GM18867 (cell line): ENCODE data around the gene RARS1.

ENCODE experiments used
- ATAC-seq: cut with Tn5 transposase; IDR thresholded peaks from one replicate; pipeline ENCODE4 v1.9.1; 2021; ENCODE audit warnings: mild to moderate bottlenecking, moderate library complexity; ENCODE audit not compliant: unreplicated experiment

Gene RARS1

DNA sequence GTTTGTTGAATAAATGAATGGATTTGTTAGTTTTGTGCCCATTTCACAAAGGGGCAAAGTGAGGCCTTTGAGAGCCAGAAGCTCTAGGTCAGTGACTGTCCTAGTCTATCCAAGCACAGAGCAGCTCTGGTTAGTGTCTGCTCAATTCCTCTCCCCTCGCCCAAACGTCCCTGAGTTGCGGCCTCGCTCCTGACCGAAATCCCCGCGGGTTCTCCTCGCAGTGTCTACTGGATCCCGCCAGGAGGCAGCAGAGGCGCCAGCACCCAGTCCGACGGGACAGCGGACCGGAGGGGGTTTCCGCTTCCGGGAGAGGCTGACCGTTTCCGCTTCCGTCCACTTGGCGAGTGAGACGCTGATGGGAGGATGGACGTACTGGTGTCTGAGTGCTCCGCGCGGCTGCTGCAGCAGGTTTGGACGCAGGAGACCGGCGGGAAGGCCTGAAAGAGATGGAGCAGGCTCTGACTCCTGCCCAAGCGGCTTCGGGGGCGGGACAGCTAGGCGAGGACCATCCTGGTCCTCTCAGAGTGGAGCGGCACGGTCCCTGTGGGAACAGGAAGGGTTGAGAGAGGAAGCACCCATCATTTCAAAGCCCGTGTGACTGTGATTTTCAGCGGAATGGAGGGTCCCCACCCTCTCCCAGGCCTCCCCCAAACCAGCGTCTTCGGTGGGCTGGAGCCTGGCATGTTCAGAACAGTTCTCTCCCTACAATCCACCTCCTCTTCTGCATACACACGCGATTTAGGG is at the start of gene RARS1:
Gene RARS1, plus strand, starts transcription at position 336 of the 744 bp plus-strand sequence. Its CDS starts 28 bp downstream, at position 364.
- ATAC-seq: peak; percentile 79

DNA sequence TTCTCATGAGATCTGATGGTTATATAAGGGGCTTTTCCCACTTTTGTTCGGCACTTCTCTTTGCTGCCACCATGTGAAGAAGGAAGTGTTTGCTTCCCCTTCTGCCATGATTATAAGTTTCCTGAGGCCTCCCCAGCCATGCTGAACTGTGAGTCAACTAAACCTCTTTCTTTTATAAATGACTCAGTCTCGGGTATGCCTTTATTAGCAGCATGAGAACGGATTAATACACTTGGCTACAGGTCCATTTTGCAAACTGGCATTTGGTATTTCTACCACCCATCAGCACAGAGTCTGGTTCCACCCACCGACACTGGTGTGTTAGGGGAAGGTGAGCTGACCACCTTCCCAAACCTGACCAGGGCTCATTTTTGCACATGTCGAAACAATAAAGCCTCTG is 47.9 kb upstream of the RARS1 start:
- no peak for ATAC-seq

DNA sequence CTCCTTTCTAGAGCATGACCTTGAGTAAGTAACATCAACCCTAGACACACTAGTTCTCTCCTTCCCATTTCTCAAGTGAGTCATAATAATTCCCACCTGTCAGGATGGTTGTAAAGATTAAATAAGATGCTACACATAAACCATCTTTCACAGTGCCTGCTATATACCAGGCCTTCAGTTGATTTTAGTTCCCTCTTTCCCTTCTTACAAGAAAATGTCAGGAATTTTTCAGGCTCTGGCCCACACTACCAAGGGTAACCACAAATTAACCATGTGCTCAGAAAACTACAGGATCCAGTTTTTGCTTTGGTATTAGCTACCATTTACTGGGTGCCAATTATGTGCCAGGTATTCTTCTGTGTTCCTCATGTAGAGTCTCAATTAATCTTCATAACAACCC is 42.7 kb upstream of the RARS1 start:
- no peak for ATAC-seq

DNA sequence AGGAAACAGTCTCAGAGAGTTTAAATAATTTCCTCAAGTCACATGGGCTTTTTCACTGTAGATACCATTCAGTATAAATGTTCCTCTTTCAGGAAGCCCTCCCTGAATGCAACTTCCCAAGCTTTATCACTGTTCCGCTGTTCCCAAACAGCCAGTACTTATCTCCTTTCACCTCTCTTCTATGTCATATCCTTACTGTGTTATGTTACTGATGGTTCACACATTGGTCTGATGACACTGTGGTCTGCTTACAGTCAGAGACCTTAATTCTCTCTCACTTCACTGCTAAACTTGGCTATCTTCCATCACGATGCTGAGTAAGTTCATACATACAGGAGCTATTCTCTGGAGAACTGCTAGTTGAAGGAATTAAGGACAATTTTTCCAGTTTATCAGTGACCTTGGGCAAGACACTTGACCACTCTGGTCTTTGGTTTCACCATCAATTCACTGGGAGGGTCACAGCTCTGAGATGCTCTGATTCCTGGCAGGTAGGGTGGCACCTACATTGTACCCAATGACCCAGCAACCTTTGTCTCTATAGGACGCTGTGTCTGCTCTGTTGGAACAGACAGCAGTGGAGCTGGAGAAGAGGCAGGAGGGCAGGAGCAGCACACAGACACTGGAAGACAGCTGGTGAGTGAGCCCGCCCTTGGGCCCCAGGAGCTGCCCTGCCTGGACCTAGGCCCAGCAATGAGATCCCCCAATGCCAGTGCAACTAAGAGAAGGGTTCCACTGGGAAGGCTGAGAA is 42.1 kb upstream of the RARS1 start:
- ATAC-seq: no peak

DNA sequence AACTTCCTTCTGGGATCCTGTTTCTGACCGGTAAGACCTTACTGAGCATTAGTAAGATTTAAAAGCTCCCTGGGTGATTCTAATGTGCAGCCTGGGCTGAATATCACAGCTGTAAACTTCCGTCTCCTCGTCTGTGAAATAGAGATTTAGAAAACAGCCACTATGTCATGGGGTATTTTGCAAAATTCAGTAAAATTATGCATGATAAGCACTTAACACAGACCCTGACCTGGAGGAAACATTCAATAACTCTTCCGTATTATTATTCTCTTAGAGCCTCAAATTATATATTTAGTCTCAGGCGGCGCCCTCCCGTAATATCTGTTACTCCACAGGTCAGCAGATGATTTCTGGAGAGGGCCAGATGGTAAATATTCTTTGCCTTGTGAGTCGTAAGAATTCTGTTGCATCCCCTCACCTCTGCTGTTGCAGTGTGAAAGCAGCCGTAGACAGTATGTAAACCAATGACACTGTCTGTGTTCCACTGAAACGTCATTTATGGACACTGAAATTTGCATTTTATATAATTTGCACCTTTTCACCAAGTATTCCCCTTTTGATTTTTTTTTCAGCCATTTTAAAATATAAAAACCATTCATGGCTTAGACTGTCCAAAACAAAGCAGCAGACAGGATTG is 39.2 kb upstream of the RARS1 start:
- no peak for ATAC-seq

DNA sequence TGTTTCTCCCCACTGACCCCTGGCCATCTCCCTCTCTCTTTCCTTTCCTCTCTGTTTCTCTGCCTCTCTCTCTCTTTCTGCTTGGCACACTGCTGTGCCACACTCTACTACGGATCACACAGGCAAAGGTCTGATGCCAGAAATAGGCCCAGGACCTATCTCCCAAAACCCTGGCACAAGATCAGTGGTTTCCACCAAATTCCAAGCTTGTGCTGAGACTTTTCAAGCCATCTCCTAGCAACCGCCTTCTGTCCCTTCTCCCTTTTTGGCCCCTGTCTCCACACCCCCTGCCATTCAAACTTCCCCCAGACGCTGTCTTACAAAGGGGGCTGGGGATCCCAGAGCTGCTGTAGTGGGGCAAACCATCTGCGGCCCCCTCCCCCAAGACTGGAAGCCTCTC is 38.5 kb upstream of the RARS1 start:
- no peak for ATAC-seq

DNA sequence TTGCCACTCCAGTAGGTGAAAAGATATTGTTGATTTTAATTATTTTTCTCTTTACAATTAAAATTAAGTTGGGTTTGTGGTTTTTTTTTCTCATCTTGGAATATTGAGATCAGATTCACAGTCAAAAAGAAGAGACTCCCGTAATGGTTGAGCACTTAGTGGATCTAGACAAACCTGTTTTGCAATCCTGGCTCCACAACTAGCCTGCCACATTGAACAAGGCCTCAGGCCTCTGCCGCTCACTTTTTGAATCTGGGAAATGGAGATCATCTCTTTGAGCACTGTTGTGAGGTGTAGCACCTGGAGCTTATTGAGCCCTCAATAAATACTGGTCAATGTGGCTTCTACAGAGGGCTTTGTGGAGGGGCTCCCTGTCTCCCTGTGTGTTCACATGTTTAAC is 37.1 kb upstream of the RARS1 start:
- ATAC-seq: no peak

DNA sequence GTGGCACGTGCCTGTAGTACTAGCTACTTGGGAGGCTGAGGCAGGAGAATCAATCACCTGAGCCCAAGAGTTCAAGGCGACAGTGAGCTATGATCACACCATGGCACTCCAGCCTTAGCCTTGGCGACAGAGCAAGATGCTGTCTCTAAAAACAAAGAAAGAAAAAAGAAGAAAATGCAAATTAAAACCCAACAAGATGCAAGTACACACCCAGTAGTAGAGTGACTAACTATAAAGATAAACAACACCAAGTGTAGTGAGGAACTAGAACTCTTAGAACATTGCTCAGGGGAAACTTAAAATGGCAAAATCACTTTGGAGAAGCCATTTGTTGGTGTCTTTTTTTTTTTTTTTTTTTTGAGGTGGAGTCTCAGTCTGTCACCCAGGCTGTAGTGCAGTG is 34.7 kb upstream of the RARS1 start:
- ATAC-seq: no peak

DNA sequence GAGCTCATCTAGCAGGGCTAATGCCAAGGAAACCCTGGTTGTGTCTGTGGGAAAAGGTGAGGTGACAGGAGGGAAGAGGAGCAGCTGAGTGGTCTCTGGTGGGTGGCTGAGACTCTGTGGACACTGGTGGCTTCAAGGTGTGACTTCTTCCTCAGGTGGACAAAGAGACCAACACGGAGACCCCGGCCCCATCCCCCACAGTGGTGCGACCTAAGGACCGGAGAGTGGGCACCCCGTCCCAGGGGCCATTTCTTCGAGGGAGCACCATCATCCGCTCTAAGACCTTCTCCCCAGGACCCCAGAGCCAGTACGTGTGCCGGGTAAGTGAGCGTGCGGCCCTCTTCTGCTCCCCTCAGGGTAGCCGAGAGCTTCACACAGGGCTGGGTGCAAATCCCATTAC is 31.1 kb upstream of the RARS1 start:
- ATAC-seq: no peak

DNA sequence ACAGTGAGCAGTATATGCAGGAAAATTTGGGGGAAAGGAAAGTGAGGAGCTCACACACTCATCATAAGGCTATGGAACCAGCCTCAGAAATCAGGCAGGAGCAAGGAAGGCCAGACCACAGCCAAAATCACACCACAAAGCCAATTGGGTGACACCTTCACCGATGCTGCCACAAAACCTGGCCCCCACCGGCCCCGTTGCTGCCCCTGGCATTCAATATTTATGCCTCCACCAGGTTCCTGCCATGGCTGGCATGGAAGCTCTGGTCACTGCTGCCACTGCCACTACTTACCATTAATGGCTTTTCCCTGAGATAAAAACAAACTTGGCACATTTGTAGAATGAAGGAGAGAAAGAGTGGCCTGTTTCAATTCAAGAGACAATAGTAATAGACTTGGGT is 28.7 kb upstream of the RARS1 start:
- ATAC-seq: no peak

DNA sequence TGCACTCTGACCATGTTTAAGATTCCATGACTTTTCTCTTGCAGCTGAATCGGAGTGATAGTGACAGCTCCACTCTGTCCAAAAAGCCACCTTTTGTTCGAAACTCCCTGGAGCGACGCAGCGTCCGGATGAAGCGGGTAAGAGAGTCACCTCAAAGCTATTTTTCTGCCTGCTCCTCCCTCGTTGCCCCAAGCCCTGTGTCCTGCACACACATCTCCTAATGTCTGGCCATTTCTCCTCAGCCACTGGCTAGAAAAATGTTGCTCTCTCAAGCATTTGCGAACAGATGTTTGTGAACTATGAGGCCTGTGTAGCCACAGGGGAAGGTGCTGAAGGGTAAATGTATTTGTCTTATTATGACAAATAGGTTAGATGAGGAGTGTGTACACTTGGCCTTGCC is 25.7 kb upstream of the RARS1 start:
- no peak for ATAC-seq

DNA sequence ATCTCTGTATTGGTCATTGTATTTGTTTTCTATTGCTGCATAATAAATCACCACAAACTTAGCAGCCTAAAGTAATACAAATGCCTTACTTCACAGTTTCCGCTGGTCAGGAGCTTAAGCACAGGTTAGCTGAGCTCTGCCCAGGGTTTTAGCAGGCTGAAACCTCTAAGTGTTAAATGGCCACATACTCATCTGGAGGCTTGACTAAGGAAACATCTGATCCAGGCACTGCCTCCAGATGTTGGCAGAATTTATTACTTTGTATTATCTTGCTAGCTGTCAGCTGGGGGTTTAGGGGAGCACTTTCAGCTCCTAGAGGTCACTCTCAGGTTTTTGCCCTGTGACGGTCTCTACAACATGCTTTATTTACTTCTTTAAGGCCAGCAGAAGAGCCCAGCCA is 23.2 kb upstream of the RARS1 start:
- ATAC-seq: no peak

DNA sequence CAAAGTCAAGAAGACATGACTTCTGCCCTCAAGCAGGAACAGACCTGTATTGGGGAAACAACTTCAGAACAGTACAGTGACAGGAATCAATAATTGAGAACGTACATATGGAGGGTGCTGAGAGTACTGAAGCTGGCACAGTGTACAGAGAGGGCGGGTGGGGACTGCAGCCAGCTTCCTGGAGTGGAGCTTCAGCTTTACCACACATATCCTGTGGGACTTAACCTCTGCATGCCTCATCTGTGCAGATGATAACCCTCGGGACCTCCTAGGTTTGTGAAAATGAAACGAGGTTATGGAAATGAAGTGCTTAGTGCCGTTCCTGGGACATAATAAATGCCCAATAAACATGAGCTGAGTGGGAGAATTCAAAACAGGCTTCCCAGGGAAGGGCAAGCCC is 22.1 kb upstream of the RARS1 start:
- no peak for ATAC-seq

DNA sequence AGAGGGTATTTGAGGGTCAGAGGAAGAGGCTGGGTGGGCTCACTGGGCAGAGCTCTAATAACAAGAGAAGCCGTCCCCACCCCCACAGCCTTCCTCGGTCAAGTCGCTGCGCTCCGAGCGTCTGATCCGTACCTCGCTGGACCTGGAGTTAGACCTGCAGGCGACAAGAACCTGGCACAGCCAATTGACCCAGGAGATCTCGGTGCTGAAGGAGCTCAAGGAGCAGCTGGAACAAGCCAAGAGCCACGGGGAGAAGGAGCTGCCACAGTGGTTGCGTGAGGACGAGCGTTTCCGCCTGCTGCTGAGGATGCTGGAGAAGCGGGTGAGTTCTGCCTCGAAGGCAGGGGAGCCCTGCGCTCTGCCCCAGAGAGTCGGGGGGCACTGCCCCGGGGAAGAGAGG is 21.6 kb upstream of the RARS1 start:
- ATAC-seq: no peak

DNA sequence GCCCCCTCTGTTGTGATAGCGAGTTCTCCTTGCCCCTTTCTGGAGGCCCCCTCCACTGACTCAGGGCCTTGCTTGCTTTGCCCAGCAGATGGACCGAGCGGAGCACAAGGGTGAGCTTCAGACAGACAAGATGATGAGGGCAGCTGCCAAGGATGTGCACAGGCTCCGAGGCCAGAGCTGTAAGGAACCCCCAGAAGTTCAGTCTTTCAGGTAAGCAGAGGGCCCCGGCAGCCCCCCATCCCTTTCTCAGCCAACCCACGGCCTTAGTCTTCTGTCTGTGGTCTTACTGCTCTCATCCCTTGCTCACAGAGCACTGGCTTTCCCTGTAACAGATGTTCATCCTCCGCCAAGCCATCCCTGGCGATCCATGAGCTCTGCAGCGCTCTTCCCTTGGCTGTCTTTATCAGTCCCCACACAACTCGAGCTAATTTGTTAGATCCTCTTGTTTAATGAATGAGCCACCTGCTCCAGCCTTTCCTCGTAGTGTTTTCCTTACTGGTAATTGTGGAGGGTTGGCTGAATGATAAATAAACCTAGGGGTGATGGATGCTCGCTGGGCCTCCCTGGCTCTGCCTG is 18.4 kb upstream of the RARS1 start:
- ATAC-seq: no peak

DNA sequence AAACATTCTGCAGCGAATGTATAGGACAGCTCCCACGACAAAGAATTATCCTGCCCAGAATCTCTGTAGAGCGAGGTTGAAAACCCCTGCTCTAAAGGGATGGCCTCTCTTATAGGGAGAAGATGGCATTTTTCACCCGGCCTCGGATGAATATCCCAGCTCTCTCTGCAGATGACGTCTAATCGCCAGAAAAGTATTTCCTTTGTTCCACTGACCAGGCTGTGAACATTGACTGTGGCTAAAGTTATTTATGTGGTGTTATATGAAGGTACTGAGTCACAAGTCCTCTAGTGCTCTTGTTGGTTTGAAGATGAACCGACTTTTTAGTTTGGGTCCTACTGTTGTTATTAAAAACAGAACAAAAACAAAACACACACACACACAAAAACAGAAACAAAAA is 17.4 kb upstream of the RARS1 start:
- ATAC-seq: no peak

DNA sequence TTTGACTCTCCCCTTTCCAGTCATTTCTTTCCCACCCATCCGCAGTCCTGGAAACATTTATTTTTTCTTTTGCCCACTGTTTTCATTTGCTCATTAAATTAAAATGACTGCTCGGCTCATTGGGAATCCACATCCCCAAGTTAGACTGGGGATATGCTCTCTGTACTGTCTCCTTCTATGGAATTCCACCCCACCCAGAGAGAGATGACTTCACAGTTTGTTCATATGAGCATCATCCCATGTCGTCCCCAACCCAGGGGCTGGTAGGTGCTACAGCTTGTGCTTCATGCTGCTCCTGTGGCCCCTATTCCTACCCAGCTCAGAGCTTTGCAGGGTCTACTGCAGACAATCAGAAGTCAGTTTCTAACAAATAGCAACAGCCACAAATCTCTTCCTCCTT is 16.5 kb upstream of the RARS1 start:
- ATAC-seq: no peak

DNA sequence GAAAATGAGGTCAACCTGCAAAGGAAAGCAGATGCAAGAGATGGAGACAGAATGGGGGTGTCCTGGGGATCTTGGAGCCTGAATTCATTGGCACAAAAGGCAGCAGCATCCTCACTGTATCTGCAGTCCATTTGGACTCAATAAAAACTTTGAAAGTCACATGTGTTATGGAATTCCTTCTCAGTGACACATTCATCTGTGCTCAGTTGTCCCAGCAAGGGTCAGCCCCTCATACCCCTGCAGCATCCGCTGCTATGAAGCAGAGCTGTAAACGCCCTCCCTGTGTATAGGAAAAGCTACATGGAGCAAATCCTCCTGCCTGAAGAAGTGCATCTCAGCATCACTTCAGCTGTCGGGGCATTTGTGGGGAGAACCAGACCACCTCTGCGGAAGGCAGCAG is 14.5 kb upstream of the RARS1 start:
- no peak for ATAC-seq

DNA sequence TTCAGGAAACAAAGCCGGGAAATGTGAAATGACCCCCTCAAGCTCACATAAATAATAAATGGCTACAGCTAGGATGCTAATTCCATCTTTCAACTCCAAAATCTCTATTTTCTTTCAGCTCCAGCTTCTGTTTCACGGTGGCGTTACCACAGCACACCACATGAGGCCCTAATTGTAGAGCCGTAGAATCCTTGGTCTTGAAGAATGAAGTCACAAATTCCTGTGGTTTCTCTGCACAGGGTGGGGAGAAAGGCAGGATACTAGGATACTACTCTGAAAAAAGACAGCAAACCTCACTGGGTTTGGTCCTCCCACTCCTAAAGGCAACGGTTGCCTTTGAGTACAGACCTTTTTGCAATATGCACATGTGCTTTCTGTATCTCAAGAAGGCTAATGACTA is 13.9 kb upstream of the RARS1 start:
- ATAC-seq: no peak

DNA sequence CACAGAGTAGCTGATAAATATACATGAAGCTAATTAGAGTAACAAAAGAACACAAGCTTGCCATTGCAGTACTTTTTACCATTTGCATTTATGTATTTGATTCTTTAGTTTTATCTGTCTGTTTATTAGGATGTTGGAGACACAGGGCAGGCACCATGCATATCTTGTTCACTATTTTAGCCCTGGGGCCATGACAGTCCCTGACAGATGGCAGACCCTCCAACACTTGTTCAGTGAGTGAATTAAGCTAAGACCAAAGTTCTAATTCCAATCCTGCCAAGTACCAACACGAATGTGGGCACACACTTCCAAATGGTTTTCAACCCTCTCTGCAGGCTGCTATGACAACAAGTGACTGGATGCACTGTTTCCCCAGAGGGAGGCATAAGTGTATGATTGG is 12.0 kb upstream of the RARS1 start:
- no peak for ATAC-seq

DNA sequence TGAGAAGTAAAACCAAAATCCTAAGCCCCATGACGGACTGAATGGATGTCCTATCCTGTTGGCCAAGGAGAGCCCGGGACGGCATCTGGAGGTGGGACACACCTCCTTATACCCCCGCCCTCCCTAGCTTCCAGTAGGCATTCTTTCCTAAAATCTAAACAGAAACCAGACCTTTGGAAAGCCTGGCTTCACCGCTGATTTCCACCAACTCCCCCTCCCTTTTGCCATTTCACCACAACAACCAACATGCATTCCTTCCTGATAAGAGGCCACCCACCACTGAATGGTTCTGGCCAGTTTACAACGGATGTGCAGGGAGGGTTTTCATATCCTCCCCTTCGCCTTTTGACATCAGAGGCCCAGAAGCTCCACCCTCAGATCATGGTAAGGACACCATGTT is 9.2 kb upstream of the RARS1 start:
- no peak for ATAC-seq

DNA sequence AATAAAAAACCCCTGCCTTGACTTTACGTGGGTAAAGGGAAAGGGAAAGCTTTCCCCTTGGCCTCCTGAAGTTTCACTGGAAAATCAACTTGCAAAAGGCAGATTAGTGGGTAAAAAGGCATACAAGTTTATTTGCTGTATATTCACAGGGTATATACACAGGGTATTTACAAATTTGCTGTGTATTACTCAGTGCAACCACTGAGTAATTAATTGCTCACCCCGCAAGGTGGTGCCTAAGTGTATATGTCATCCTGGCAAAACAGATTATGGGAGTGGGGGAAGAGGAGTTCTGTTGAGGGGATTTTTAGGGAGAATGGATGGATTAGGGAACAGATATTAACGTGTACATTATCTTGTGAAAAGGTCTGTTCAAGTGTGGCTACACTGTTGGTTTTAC is 7.1 kb upstream of the RARS1 start:
- ATAC-seq: no peak
